ENCODE measurements around the gene PEX16.

The PEX16 gene

GRCh38 chr11:45930951-45931570 is 13.4 kb upstream of the PEX16 start:
- no peak for DNase-seq

- DNase-seq: peak; percentile 67 to 94 (median 84)
Observed at GRCh38 chr11:45930031-45930794, 12.5 kb upstream of the PEX16 start.

GRCh38 chr11:45929486-45930030 is 11.9 kb upstream of the PEX16 start:
- DNase-seq: no peak

DNA sequence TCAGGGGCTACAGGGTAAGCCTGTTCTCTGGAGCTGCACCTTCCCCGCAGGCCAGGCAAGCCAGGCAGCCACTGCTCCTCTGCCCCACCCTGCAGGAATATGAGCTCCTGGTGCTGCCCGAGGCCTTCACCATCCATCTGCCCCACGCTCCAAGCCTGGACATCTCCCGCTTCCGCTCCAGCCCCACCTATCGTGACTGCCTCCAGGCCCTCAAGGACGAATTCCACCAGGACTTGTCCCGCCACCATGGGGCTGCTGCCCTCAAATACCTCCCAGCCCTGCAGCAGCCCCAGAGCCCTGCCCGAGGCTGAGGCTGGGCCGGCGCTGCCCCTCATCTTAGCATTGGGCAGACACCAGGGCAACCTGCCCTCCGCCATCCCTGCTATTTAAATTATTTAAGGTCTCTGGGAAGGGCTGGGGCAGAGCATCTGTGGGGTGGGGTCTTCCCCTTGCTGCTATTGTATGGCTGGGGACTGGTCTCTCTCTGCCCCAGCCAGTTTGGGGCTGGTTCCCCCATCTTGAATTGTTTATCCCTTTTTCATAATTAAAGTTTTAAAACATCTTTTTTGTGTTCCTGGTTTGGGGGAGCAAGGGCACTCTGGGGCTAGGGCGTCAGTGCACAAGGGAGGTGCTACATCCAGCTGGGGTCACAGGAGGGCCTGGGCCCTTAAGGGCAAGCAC is 11.0 kb upstream of the PEX16 start:
- DNase-seq: no peak

DNA sequence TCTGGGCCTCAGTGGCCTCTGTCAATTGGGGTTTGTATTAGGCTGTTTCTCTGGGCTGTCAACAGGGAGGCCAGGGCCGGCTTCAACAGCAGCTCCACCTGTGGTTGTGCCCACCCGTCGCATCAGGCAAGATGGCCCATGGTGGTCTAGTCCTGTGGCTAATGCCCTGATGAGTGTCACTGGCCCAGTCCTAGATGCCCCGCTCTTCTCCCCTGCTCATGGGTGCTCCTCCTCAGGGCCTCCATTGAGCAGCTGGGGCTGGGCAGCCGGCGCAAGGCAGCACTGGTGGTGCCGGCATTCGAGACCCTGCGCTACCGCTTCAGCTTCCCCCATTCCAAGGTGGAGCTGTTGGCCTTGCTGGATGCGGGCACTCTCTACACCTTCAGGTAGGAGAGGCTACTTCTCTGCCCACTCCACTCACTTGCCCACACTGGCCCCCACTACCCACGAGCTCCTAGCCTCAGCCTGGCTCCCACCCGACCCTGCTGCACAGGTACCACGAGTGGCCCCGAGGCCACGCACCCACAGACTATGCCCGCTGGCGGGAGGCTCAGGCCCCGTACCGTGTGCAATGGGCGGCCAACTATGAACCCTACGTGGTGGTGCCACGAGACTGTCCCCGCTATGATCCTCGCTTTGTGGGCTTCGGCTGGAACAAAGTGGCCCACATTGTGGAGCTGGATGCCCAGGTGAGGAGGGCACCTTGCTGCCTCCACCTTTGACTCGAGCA is 10.2 kb upstream of the PEX16 start:
- no peak for DNase-seq

GRCh38 chr11:45927332-45927683 is 9.6 kb upstream of the PEX16 start:
- DNase-seq: no peak

- DNase-seq: no peak
Observed at GRCh38 chr11:45926536-45927331, 9.1 kb upstream of the PEX16 start.

DNA sequence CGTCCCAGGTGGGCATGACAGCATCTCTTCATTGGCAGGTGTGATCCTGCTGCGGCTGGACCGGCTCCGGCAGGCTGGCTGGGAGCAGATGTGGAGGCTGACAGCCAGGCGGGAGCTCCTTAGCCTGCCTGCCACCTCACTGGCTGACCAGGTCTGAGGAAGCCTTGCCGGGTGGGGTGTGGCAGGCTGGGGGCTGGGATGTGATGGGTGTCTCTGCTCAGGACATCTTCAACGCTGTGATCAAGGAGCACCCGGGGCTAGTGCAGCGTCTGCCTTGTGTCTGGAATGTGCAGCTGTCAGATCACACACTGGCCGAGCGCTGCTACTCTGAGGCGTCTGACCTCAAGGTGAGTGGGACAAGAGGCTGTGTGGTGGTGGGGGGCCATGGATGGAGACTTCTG is 8.3 kb upstream of the PEX16 start:
- no peak for DNase-seq

GRCh38 chr11:45925550-45925949 is 7.9 kb upstream of the PEX16 start:
- no peak for DNase-seq

- no peak for DNase-seq
Observed at GRCh38 chr11:45924927-45925326, 7.2 kb upstream of the PEX16 start.

DNA sequence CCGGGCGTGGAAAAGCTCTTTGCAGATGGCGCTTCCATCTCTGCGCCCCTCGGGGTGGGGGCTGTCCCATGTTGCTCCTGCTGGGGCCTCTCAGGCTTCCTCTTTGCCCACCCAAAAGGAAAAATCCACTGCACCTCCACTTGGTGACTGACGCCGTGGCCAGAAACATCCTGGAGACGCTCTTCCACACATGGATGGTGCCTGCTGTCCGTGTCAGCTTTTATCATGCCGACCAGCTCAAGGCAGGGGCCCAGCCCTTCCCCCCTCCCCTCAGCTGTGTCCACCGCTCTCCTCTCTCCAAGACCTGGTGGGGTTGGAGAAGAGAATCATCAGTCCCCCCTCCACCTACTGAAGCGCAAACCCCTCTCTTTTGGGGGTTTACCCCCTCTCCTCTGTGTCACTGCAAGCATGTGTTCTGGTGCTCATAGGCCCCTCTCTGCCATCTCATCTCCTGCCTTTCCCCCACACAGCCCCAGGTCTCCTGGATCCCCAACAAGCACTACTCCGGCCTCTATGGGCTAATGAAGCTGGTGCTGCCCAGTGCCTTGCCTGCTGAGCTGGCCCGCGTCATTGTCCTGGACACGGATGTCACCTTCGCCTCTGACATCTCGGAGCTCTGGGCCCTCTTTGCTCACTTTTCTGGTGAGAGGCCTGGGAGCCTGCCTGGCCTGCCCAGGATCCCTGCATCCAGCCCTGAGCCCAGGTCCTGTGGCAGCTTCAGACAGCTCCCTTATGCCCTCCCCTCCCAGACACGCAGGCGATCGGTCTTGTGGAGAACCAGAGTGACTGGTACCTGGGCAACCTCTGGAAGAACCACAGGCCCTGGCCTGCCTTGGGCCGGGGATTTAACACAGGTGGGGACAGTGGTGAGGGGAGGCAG is 6.6 kb upstream of the PEX16 start:
- no peak for DNase-seq

DNA sequence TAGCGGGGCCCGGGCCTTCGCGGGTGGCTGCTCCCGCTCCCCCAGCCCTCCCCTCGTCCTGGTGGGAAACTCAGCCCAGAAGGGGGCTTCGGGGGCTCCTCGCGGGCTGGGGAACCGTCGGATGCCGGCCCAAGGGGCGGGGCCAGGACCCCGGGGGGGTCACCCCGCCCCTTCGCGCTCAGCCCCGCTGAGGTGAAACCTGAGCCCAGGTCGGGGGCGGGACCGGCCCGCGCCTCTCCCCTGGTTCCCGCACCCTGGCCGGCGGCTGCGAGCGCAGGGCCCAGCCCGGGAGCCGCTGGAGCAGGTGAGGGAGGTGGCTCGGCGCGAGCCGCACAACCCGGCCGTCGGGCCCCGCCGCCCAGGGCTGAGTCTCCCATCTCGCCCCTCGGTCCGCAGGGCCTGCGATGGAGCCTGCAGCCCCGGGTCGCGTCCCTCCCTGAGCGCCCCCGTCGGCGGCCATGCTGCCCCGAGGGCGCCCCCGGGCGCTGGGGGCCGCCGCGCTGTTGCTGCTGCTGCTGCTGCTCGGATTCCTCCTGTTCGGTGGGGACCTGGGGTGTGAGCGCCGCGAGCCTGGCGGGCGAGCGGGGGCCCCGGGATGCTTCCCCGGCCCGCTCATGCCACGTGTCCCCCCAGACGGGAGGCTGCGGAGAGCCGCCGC is 4.9 kb upstream of the PEX16 start, which contains the start of gene LARGE2:
Gene LARGE2 (plus strand): TSS at position 232 of the 658 bp plus-strand sequence. CDS start 227 bp downstream, at position 459.
- DNase-seq: peak; percentile 83 to 89 (median 87)

- peak; percentile 87 to 92 (median 90) for DNase-seq
Observed at GRCh38 chr11:45921561-45922424, 4.1 kb upstream of the PEX16 start.

- no peak for DNase-seq
Observed at GRCh38 chr11:45920531-45921477, 3.1 kb upstream of the PEX16 start.

- no peak for DNase-seq
Observed at GRCh38 chr11:45919806-45920530, 2.3 kb upstream of the PEX16 start.

GRCh38 chr11:45918962-45919675 is 1.4 kb upstream of the PEX16 start:
- no peak for DNase-seq

Measured in NCI-H1417 (cell line).